HUES64 (cell line): Measurements from ENCODE around the gene APOB.

ENCODE experiments used
- H3K27ac ChIP-seq: 2 replicates; pipeline ENCODE4 v1.7.0; 2013; ENCODE audit warnings: low read depth, low read length, inconsistent platforms
- H3K27me3 ChIP-seq: 2 replicates; pipeline ENCODE4 v1.6.1; 2013; ENCODE audit warnings: mild to moderate bottlenecking, low read length; ENCODE audit not compliant: insufficient read depth
- H3K36me3 ChIP-seq: 2 replicates; pipeline ENCODE4 v1.6.1; 2013; ENCODE audit warnings: mild to moderate bottlenecking, low read length; ENCODE audit not compliant: insufficient read depth
- H3K4me1 ChIP-seq: 2 replicates; pipeline ENCODE4 v1.6.1; 2013; ENCODE audit warnings: mild to moderate bottlenecking, low read length, moderate library complexity; ENCODE audit not compliant: insufficient read depth
- H3K4me3 ChIP-seq: 2 replicates; pipeline ENCODE4 v1.5.1; 2013; ENCODE audit warnings: mild to moderate bottlenecking, low read length, moderate library complexity
- H3K9ac ChIP-seq: 2 replicates; pipeline ENCODE4 v1.6.1; 2013; ENCODE audit warnings: mild to moderate bottlenecking, low read depth, low read length
- H3K9me3 ChIP-seq: 2 replicates; pipeline ENCODE4 v1.6.1; 2013; ENCODE audit warnings: low read depth, low read length; ENCODE audit not compliant: insufficient read depth
- WGBS: fragments of 150-250, 120-280 bp; methylation state at CpG from one replicate; pipeline ENCODE4 v1.1.7; 2013; ENCODE audit warnings: missing lambda C conversion rate; 5-methylcytosine and 5-hydroxymethylcytosine counted together

The APOB gene

DNA sequence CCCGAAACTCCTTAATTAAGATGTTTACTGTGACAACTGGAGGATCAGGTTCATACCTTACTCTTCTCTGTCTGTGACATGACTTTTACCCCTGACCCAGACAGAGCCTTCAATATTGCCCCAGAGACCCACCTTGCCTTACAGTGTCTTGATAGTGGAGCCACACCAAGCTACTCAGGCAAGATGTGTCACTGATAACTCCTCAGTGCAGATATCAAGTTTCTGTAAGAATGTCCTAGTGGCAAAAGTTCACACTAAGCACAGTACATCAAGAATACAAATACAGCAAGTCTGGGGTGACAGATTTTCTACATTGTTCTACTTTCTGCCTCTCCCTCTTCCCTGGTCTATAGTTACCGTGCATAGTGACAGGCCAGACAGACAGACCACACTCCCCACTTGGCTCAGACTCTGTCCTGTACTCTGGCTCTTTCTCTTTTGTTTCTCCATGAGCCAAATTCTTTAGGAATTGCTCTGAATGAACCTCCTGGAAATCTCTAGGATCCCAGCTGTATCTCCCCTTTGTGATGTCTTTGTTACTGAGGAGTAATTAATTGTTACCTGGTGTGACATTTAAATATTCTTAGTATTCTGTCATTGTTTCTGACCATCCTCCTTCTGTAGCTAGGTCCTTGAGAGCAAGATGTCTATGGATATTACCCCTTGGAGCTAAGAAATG is 24.1 kb upstream of the APOB start:
- WGBS, result 66% methylated on average over 2 of the region's 2 CpGs
- Histone ChIP-seq H3K36me3 (no peaks in the 10 kb centered on the region), H3K9ac (no peak overlapping the region), H3K27ac (no peak overlapping the region; the same call in 1 of the 2 replicates), H3K4me3 (no peak overlapping the region), H3K27me3 (no peaks in the 10 kb centered on the region), H3K4me1 (peaks cover 18% of the 10 kb centered on the region), H3K9me3 (no peaks in the 10 kb centered on the region)

GRCh38 chr2:21067125-21067524 is 23.3 kb upstream of the APOB start:
- Histone ChIP-seq H3K27me3 (no peaks in the 10 kb centered on the region), H3K4me1 (peaks cover 18% of the 10 kb centered on the region), H3K4me3 (no peak overlapping the region), H3K36me3 (no peaks in the 10 kb centered on the region), H3K9ac (no peak overlapping the region), H3K9me3 (no peaks in the 10 kb centered on the region), H3K27ac (no peak overlapping the region)
- WGBS, result 72% methylated on average over 5 of the region's 5 CpGs

DNA sequence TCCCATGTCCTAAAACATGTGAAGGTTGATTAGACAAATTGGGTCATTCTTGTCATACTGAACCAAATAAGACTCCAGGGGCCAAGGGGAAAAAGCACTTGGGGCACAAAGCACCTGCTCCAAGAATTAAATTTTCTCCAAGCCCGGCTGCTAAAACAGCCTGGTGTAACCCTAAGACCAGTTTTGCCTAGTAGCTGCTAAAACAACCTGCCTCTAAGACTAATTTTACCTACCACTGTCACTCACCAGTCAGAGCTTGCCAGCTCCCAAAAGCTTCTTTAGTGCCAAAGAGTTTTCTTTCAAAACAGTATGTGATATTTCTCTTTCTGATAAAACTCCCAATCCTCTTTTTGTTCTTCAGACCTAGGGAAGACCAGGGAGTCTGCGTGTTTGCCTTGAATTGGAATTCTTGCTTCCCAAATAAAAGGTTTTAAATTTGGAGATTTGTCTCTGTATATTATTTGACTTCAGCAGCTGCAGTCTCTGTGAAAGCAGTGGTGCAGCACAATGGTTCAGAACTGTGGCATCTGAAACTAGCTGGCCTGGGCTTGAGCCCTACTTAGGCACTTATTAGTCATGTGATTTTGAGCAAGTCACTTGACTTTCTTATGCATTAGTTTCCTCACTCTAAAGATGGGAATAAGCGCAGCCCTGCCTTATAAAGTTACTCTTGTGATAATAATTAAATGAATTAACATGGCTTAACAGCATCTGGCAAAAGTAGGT is 16.2 kb upstream of the APOB start:
- Histone ChIP-seq H3K36me3 (no peaks in the 10 kb centered on the region), H3K4me3 (no peak overlapping the region), H3K9me3 (no peaks in the 10 kb centered on the region), H3K9ac (no peak overlapping the region), H3K27ac (no peak overlapping the region), H3K27me3 (no peaks in the 10 kb centered on the region), H3K4me1 (no peaks in the 10 kb centered on the region)
- WGBS, result 81% methylated on average over 3 of the region's 3 CpGs

DNA sequence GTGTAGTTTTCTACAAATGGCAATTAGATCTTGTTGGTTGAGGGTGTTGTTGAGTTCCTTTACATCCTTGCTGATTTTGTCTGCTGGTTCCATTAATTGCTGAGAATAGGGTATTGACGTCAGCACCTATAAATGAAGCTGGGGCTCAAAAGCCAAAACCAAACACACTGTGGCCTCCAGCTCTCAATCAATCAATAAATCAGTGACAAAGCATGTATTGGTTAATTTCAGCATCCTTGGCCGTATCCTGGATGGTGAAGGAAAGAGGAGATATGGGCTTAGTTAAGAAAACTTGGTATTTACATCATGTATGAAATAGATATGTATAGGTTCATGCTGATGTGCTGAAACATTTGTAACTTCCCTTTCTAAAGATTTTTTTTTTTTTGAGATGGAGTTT is 13.2 kb upstream of the APOB start:
- Histone ChIP-seq H3K27me3 (no peaks in the 10 kb centered on the region), H3K4me1 (peaks cover 8% of the 10 kb centered on the region; the same call in 1 of the 2 replicates), H3K9me3 (no peaks in the 10 kb centered on the region), H3K4me3 (no peak overlapping the region), H3K36me3 (no peaks in the 10 kb centered on the region), H3K9ac (no peak overlapping the region), H3K27ac (no peak overlapping the region)
- 97% methylated on average over 2 of the region's 2 CpGs for WGBS

GRCh38 chr2:21055879-21056790 is 12.3 kb upstream of the APOB start:
- H3K4me3 ChIP-seq, result no peak overlapping the region
- peaks cover 8% of the 10 kb centered on the region; the same call in 1 of the 2 replicates for H3K4me1 ChIP-seq
- no peaks in the 10 kb centered on the region for H3K36me3 ChIP-seq
- H3K27me3 ChIP-seq, result no peaks in the 10 kb centered on the region
- H3K9ac ChIP-seq, result no peak overlapping the region
- H3K9me3 ChIP-seq, result no peaks in the 10 kb centered on the region
- 91% methylated on average over 10 of the region's 10 CpGs for WGBS
- H3K27ac ChIP-seq, result peak overlapping the region; percentile 19; the same call in 1 of the 2 replicates

DNA sequence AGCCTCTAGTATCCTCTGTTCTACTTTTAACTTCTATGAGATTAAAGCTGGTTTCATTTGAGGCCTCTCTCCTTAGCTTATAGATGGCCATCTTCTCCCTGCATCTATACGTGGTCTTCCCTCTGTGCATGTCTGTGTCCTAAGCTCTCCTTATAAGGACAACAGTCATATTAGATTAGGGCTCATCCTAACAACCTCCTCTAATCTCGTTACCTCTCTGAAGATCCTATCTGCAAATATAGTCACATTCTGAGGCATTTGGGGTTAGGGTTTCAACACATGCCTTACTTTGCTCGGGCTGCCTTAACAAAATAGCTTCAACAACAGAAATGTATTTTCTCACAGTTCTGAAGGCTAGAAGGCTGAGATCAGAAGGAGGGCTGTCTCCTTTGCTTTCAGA is 11.6 kb upstream of the APOB start:
- Histone ChIP-seq H3K4me1 (peaks cover 8% of the 10 kb centered on the region; the same call in 1 of the 2 replicates), H3K27me3 (no peaks in the 10 kb centered on the region), H3K9me3 (no peaks in the 10 kb centered on the region), H3K9ac (no peak overlapping the region), H3K36me3 (no peaks in the 10 kb centered on the region), H3K27ac (no peak overlapping the region; the same call in 1 of the 2 replicates), H3K4me3 (no peak overlapping the region)
- 79% methylated on average over 3 of the region's 3 CpGs for WGBS

GRCh38 chr2:21054011-21054410 is 10.1 kb upstream of the APOB start:
- no peak overlapping the region for H3K9ac ChIP-seq
- no peaks in the 10 kb centered on the region for H3K27me3 ChIP-seq
- H3K9me3 ChIP-seq, result no peaks in the 10 kb centered on the region
- H3K4me1 ChIP-seq, result peaks cover 8% of the 10 kb centered on the region; the same call in 1 of the 2 replicates
- no peaks in the 10 kb centered on the region for H3K36me3 ChIP-seq
- H3K4me3 ChIP-seq, result no peak overlapping the region
- no peak overlapping the region for H3K27ac ChIP-seq
- WGBS, result 87% methylated on average over 6 of the region's 6 CpGs

DNA sequence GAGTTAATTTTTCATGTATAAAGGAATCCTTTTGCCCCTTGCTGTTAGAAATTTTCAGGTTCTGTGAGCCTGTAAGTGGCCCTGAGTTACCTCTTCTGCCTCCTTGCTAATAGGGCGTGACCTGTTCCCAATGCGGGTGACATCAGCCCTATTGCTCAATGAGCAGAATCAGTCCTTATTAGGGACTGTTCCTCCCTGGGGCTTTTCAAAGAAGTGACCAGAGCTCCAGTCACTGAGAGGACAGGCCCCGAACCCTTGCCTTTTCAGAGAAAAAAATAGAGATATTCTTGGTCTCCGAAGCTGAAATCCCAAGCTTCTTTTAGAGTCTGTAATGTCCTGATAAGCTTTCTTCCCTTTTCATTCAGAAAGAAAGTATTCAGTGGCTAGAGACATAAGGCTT is 8.2 kb upstream of the APOB start:
- no peak overlapping the region for H3K9ac ChIP-seq
- H3K9me3 ChIP-seq, result no peaks in the 10 kb centered on the region
- H3K36me3 ChIP-seq, result no peaks in the 10 kb centered on the region
- 85% methylated on average over 4 of the region's 4 CpGs for WGBS
- H3K4me1 ChIP-seq, result peaks cover 19% of the 10 kb centered on the region
- H3K4me3 ChIP-seq, result no peak overlapping the region
- H3K27me3 ChIP-seq, result no peaks in the 10 kb centered on the region
- H3K27ac ChIP-seq, result no peak overlapping the region

DNA sequence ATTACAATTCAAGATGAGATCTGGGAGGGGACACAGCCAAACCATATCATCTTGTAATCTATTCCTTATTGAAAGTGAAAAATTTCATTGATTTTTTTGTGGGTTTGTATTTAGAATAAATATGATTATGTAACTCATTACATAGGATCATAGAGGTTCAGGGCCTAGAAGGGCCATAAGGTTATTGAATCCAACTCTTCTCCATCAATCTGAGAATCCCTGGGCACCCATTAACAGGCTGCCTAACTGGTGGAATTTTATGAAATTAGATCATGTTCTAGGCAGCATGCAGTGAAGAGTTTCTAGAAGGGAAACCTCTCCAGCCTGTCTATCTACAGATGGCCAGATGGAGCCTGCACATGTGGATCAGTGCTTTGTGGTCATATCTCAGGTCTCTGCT is 6.3 kb upstream of the APOB start:
- Histone ChIP-seq H3K4me3 (no peak overlapping the region), H3K27ac (no peak overlapping the region), H3K36me3 (no peaks in the 10 kb centered on the region), H3K9ac (no peak overlapping the region), H3K4me1 (peaks cover 23% of the 10 kb centered on the region), H3K27me3 (peaks cover 5% of the 10 kb centered on the region), H3K9me3 (no peaks in the 10 kb centered on the region)

GRCh38 chr2:21047141-21048009 is 3.5 kb upstream of the APOB start:
- H3K9me3 ChIP-seq, result no peaks in the 10 kb centered on the region
- H3K36me3 ChIP-seq, result no peaks in the 10 kb centered on the region
- H3K27me3 ChIP-seq, result peaks cover 19% of the 10 kb centered on the region
- peaks cover 14% of the 10 kb centered on the region for H3K4me1 ChIP-seq
- H3K27ac ChIP-seq, result no peak overlapping the region
- H3K4me3 ChIP-seq, result no peak overlapping the region
- H3K9ac ChIP-seq, result no peak overlapping the region
- WGBS, result 66% methylated on average over 7 of the region's 8 CpGs
